Peyer's patch (tissue), 4 donors: ENCODE results near the gene TNS4.

ENCODE experiments used
- CTCF ChIP-seq, 6 experiments: fragments of 450-650 bp in 4 of 6; fragments of 200-600 bp in 2 of 6; sonication (generic) in 1 of 6; IDR thresholded peaks; one replicate each; pipeline ENCODE4 v1.5.1; 2017 to 2019; ENCODE audit warnings: antibody characterized with exemption in 6 of 6, mild to moderate bottlenecking in 3 of 6, moderate library complexity in 1 of 6
- POLR2A ChIP-seq, 2 donors: fragments of 450-650 bp; IDR thresholded peaks; one replicate each; pipeline ENCODE4 v1.5.1; 2017; ENCODE audit warnings: antibody characterized with exemption in 2 of 2, mild to moderate bottlenecking in 2 of 2, moderate library complexity in 2 of 2

- TF ChIP-seq CTCF (IDR thresholded peaks at IDR 0.05) (no peak), POLR2A (IDR thresholded peaks at IDR 0.05) (no peak)
Observed at GRCh38 chr17:40515011-40515410, 13.6 kb upstream of the TNS4 start.
